ENCODE data around the gene SNRNP40.

Gene SNRNP40

DNA sequence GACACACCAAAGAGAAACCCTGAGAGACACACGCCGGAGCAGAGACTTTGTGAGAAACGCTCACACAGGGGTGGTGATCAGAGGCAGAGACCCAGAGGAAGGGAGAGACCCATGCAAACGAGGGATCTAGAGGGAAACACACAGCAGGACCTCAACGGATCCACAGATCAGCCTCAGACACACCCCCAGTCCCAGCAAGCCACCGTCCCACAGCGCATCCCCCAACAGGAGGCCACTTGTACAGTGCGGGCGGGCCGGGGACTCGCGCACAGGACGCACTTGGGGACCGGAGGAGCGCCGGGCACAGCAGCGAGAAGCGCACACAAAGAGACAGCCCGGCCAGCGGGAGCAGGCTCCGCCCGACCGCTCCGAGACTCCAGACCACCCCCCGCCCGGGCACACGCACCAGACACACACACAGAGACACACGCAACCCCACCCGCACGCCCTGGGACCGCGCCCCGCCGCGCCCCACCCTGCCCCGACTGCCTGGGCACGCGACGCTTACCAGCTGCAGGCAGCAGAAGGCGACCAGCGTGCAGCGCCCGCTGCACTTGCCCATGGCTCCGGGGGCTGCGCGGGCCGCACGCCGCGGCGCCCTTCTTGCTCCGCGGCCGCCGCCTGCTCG, 57.5 kb downstream of the SNRNP40 start:
- TF ChIP-seq ZNF565 (CRISPR knock-in tag; conservative IDR thresholded peaks at IDR 0.05; ENCODE audit: low read depth): no peak
- TF ChIP-seq RARB (CRISPR knock-in tag; IDR thresholded peaks at IDR 0.05): no peak
- TF ChIP-seq ZC3H10 (CRISPR knock-in tag; IDR thresholded peaks at IDR 0.05): no peak
- TF ChIP-seq GLIS3 (CRISPR knock-in tag; IDR thresholded peaks at IDR 0.05): no peak
- TF ChIP-seq, protein P1, sequence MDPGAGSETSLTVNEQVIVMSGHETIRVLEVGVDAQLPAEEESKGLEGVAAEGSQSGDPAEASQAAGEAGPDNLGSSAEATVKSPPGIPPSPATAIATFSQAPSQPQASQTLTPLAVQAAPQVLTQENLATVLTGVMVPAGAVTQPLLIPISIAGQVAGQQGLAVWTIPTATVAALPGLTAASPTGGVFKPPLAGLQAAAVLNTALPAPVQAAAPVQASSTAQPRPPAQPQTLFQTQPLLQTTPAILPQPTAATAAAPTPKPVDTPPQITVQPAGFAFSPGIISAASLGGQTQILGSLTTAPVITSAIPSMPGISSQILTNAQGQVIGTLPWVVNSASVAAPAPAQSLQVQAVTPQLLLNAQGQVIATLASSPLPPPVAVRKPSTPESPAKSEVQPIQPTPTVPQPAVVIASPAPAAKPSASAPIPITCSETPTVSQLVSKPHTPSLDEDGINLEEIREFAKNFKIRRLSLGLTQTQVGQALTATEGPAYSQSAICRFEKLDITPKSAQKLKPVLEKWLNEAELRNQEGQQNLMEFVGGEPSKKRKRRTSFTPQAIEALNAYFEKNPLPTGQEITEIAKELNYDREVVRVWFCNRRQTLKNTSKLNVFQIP (CRISPR knock-in tag; IDR thresholded peaks at IDR 0.05; ENCODE audit: borderline replicate concordance, low read depth): no peak
- TF ChIP-seq, protein P2, sequence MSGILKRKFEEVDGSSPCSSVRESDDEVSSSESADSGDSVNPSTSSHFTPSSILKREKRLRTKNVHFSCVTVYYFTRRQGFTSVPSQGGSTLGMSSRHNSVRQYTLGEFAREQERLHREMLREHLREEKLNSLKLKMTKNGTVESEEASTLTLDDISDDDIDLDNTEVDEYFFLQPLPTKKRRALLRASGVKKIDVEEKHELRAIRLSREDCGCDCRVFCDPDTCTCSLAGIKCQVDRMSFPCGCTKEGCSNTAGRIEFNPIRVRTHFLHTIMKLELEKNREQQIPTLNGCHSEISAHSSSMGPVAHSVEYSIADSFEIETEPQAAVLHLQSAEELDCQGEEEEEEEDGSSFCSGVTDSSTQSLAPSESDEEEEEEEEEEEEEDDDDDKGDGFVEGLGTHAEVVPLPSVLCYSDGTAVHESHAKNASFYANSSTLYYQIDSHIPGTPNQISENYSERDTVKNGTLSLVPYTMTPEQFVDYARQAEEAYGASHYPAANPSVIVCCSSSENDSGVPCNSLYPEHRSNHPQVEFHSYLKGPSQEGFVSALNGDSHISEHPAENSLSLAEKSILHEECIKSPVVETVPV (CRISPR knock-in tag; IDR thresholded peaks at IDR 0.05): no peak
- no peak for TF ChIP-seq TCF4 (CRISPR knock-in tag; IDR thresholded peaks at IDR 0.05; ENCODE audit: borderline replicate concordance)
- no peak for TF ChIP-seq ARNTL (CRISPR knock-in tag; IDR thresholded peaks at IDR 0.05; ENCODE audit: borderline replicate concordance, low read depth)
- TF ChIP-seq ZNF70 (CRISPR knock-in tag; IDR thresholded peaks at IDR 0.05): no peak
- TF ChIP-seq CSDC2 (CRISPR knock-in tag; IDR thresholded peaks at IDR 0.05): no peak
- TF ChIP-seq BACH2 (CRISPR knock-in tag; IDR thresholded peaks at IDR 0.05; ENCODE audit: borderline replicate concordance): no peak

DNA sequence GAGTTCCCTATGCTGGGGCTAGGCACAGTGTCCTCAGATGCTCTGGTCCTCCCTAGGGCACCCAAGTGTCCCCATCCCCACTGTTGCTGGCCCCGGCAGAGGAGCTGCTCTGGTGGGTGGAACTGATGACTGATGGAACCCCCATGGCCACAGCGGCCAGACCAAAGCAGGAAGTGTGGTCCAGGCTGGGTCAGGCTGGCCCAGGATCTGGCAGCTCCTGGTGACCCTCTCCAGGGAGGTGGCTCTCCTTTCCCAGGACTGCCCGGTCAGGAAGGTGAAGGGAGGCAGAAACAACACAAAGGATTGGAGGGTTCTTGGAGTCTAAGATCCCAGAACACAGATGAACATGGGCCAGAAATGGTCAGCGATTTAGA, 58.0 kb downstream of the SNRNP40 start:
- TF ChIP-seq BACH2 (CRISPR knock-in tag; IDR thresholded peaks at IDR 0.05; ENCODE audit: borderline replicate concordance): no peak
- TF ChIP-seq ZNF70 (CRISPR knock-in tag; IDR thresholded peaks at IDR 0.05): no peak
- TF ChIP-seq ZFP3 (CRISPR knock-in tag; IDR thresholded peaks at IDR 0.05): no peak
- TF ChIP-seq ESRRG (CRISPR knock-in tag; IDR thresholded peaks at IDR 0.05): no peak
- TF ChIP-seq ZC3H10 (CRISPR knock-in tag; IDR thresholded peaks at IDR 0.05): no peak
- no peak for TF ChIP-seq PPARA (CRISPR knock-in tag; IDR thresholded peaks at IDR 0.05; ENCODE audit: borderline replicate concordance)
- TF ChIP-seq CSDC2 (CRISPR knock-in tag; IDR thresholded peaks at IDR 0.05): no peak
- TF ChIP-seq GLIS3 (CRISPR knock-in tag; IDR thresholded peaks at IDR 0.05): no peak
- TF ChIP-seq SNAI2 (CRISPR knock-in tag; IDR thresholded peaks at IDR 0.05): no peak
- TF ChIP-seq RARB (CRISPR knock-in tag; IDR thresholded peaks at IDR 0.05): no peak
- no peak for TF ChIP-seq OSR1 (CRISPR knock-in tag; IDR thresholded peaks at IDR 0.05)
- no peak for TF ChIP-seq ZFP30 (CRISPR knock-in tag; IDR thresholded peaks at IDR 0.05)
- TF ChIP-seq, protein P3, sequence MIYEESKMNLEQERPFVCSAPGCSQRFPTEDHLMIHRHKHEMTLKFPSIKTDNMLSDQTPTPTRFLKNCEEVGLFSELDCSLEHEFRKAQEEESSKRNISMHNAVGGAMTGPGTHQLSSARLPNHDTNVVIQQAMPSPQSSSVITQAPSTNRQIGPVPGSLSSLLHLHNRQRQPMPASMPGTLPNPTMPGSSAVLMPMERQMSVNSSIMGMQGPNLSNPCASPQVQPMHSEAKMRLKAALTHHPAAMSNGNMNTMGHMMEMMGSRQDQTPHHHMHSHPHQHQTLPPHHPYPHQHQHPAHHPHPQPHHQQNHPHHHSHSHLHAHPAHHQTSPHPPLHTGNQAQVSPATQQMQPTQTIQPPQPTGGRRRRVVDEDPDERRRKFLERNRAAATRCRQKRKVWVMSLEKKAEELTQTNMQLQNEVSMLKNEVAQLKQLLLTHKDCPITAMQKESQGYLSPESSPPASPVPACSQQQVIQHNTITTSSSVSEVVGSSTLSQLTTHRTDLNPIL (CRISPR knock-in tag; IDR thresholded peaks at IDR 0.05; ENCODE audit: low read depth): no peak
- peak; percentile 10; the same call in 2 of the 3 replicates for ATAC-seq

More for the DNA sequence above, 57.5 kb downstream of the SNRNP40 start:
- ATAC-seq: peak; percentile 74

DNA sequence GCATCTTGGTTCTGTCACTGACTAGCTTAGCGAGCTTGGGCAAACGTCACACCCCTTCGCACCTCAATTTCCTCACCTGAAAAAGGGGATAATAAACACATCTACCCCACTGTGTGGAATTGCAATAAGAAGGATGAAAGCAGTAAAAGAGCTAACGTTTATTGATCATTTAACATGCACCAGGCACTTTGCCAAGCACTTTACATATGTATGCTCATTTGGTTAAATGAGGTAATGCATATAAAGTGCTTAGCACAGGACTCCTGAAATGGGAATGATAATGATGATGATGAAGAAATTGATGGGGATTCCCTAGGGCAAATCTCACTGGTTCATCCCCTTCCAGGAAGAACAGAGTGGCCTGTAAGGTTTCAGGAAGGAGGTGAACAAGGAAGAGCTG, 61.7 kb downstream of the SNRNP40 start:
- ATAC-seq: no peak
- no peak for TF ChIP-seq ZFP3 (CRISPR knock-in tag; IDR thresholded peaks at IDR 0.05)
- TF ChIP-seq ZNF70 (CRISPR knock-in tag; IDR thresholded peaks at IDR 0.05): no peak
- TF ChIP-seq CSDC2 (CRISPR knock-in tag; IDR thresholded peaks at IDR 0.05): no peak
- TF ChIP-seq, protein P2 (CRISPR knock-in tag; IDR thresholded peaks at IDR 0.05): no peak
- TF ChIP-seq, protein P1 (CRISPR knock-in tag; IDR thresholded peaks at IDR 0.05; ENCODE audit: borderline replicate concordance, low read depth): no peak
- no peak for TF ChIP-seq ISL1 (CRISPR knock-in tag; IDR thresholded peaks at IDR 0.05)
- no peak for TF ChIP-seq ESRRG (CRISPR knock-in tag; IDR thresholded peaks at IDR 0.05)

DNA sequence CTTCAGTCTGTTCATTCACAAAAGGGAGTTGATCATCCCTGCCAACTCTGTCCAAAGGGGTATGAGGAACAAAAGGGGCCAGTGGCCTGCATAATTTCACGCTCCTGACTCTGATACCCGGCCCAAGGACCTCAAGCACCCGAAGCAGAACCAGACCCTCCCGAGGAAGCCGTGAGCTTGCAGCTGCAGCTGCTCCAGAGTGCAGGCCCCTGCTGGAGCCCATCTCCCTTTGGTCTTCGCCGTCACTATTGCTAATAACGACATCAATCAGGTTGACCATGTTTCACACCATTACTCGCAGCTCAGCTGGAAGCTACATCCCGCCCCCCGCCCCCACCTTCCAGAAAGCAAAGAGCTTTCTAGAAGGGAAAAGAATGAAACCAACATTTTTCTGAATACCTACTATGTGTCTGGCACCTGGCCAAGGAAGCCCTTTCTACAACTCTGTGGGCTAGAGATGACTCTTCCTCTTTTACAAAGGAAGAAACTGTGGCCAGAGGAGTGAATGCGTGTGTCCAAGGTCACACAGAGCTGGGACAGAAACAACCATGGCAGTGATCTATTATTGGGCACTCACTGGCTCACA, 62.4 kb downstream of the SNRNP40 start:
- no peak for ATAC-seq
- TF ChIP-seq PPARA (CRISPR knock-in tag; IDR thresholded peaks at IDR 0.05; ENCODE audit: borderline replicate concordance) (no peak), ZNF70 (CRISPR knock-in tag; IDR thresholded peaks at IDR 0.05) (no peak), ZFP30 (CRISPR knock-in tag; IDR thresholded peaks at IDR 0.05) (no peak), ESRRG (CRISPR knock-in tag; IDR thresholded peaks at IDR 0.05) (no peak), CSDC2 (CRISPR knock-in tag; IDR thresholded peaks at IDR 0.05) (no peak), TOX (CRISPR knock-in tag; IDR thresholded peaks at IDR 0.05; ENCODE audit: borderline replicate concordance) (no peak), ISL1 (CRISPR knock-in tag; IDR thresholded peaks at IDR 0.05) (no peak), ZNF565 (CRISPR knock-in tag; conservative IDR thresholded peaks at IDR 0.05; ENCODE audit: low read depth) (no peak)
- TF ChIP-seq, protein P1 (CRISPR knock-in tag; IDR thresholded peaks at IDR 0.05; ENCODE audit: borderline replicate concordance, low read depth): no peak
- TF ChIP-seq, protein P3 (CRISPR knock-in tag; IDR thresholded peaks at IDR 0.05; ENCODE audit: low read depth): no peak
- TF ChIP-seq, protein P2 (CRISPR knock-in tag; IDR thresholded peaks at IDR 0.05): no peak

All from SK-N-SH treated with all-trans-retinoic acid at 6 μM for 48 hours (cell line).